SK-N-SH treated with all-trans-retinoic acid at 6 μM for 48 hours (cell line): ENCODE data around the gene FCER1G.
A peak's percentile ranks its signal among the peaks of the same experiment; 100 is the strongest.

Experiments
- ARNTL ChIP-seq: fragments of 450-650 bp; formaldehyde crosslinking; IDR thresholded peaks from 2 replicates; pipeline ENCODE4 v1.5.0; 2020; ENCODE audit warnings: low read depth, mild to moderate bottlenecking, moderate library complexity, borderline replicate concordance
- CREB5 ChIP-seq: fragments of 250-450 bp; sonication (Bioruptor Pico); IDR thresholded peaks from 2 replicates; pipeline ENCODE4 v1.5.1; 2020; ENCODE audit warnings: low read depth, mild to moderate bottlenecking, moderate library complexity
- CSDC2 ChIP-seq: fragments of 250-450 bp; sonication (Bioruptor Pico); IDR thresholded peaks from 2 replicates; pipeline ENCODE4 v1.5.0; 2020; ENCODE audit warnings: mild to moderate bottlenecking, moderate library complexity
- CSRNP3 ChIP-seq: fragments of 250-450 bp; sonication (Bioruptor Pico); IDR thresholded peaks from 2 replicates; pipeline ENCODE4 v1.5.1; 2021; ENCODE audit warnings: mild to moderate bottlenecking, moderate library complexity
- ESRRG ChIP-seq: fragments of 250-450 bp; sonication (Bioruptor Pico); IDR thresholded peaks from 2 replicates; pipeline ENCODE4 v1.6.1; 2021; ENCODE audit warnings: mild to moderate bottlenecking
- ISL1 ChIP-seq: fragments of 250-450 bp; sonication (Bioruptor Pico); IDR thresholded peaks from 2 replicates; pipeline ENCODE4 v2.1.2; 2022; ENCODE audit warnings: mild to moderate bottlenecking, moderate library complexity
- RARB ChIP-seq: fragments of 250-450 bp; sonication (Bioruptor Pico); IDR thresholded peaks from 2 replicates; pipeline ENCODE4 v1.8.0; 2021; ENCODE audit warnings: mild to moderate bottlenecking, moderate library complexity
- TSHZ2 ChIP-seq: fragments of 250-450 bp; sonication (Bioruptor Pico); IDR thresholded peaks from 2 replicates; pipeline ENCODE4 v1.5.0; 2020; ENCODE audit warnings: mild to moderate bottlenecking, moderate library complexity
- ZFP3 ChIP-seq: fragments of 250-450 bp; sonication (Bioruptor Pico); IDR thresholded peaks from 2 replicates; pipeline ENCODE4 v1.5.0; 2020; ENCODE audit warnings: mild to moderate bottlenecking, moderate library complexity
- ZFP30 ChIP-seq: fragments of 450-650 bp; formaldehyde crosslinking; IDR thresholded peaks from 2 replicates; pipeline ENCODE4 v1.5.0; 2022; ENCODE audit warnings: mild to moderate bottlenecking, moderate library complexity
- ZNF70 ChIP-seq: fragments of 450-650 bp; formaldehyde crosslinking; IDR thresholded peaks from 2 replicates; pipeline ENCODE4 v1.5.0; 2020; ENCODE audit warnings: mild to moderate bottlenecking, moderate library complexity
- TF ChIP-seq, protein P1 (sequence below): fragments of 250-450 bp; sonication (Bioruptor Pico); IDR thresholded peaks from 2 replicates; pipeline ENCODE4 v1.8.0; 2020; ENCODE audit warnings: mild to moderate bottlenecking, moderate library complexity, borderline replicate concordance
- TF ChIP-seq, protein P2 (sequence below): fragments of 250-450 bp; sonication (Bioruptor Pico); IDR thresholded peaks from 2 replicates; pipeline ENCODE4 v1.8.0; 2021; ENCODE audit warnings: low read depth, mild to moderate bottlenecking, moderate library complexity, borderline replicate concordance

- TF ChIP-seq, protein P1, sequence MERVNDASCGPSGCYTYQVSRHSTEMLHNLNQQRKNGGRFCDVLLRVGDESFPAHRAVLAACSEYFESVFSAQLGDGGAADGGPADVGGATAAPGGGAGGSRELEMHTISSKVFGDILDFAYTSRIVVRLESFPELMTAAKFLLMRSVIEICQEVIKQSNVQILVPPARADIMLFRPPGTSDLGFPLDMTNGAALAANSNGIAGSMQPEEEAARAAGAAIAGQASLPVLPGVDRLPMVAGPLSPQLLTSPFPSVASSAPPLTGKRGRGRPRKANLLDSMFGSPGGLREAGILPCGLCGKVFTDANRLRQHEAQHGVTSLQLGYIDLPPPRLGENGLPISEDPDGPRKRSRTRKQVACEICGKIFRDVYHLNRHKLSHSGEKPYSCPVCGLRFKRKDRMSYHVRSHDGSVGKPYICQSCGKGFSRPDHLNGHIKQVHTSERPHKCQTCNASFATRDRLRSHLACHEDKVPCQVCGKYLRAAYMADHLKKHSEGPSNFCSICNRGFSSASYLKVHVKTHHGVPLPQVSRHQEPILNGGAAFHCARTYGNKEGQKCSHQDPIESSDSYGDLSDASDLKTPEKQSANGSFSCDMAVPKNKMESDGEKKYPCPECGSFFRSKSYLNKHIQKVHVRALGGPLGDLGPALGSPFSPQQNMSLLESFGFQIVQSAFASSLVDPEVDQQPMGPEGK (CRISPR knock-in tag), result no peak
- TF ChIP-seq ZFP30 (CRISPR knock-in tag) (no peak), ARNTL (CRISPR knock-in tag) (no peak), ZNF70 (CRISPR knock-in tag) (no peak), TSHZ2 (CRISPR knock-in tag) (no peak), CSRNP3 (CRISPR knock-in tag) (no peak), CREB5 (no peak), CSDC2 (CRISPR knock-in tag) (no peak), ZFP3 (CRISPR knock-in tag) (no peak), ESRRG (CRISPR knock-in tag) (no peak), ISL1 (CRISPR knock-in tag) (no peak), RARB (CRISPR knock-in tag) (0 out of 2 replicates have a peak, but pooled peaks have one; percentile 6)
- TF ChIP-seq, protein P2, sequence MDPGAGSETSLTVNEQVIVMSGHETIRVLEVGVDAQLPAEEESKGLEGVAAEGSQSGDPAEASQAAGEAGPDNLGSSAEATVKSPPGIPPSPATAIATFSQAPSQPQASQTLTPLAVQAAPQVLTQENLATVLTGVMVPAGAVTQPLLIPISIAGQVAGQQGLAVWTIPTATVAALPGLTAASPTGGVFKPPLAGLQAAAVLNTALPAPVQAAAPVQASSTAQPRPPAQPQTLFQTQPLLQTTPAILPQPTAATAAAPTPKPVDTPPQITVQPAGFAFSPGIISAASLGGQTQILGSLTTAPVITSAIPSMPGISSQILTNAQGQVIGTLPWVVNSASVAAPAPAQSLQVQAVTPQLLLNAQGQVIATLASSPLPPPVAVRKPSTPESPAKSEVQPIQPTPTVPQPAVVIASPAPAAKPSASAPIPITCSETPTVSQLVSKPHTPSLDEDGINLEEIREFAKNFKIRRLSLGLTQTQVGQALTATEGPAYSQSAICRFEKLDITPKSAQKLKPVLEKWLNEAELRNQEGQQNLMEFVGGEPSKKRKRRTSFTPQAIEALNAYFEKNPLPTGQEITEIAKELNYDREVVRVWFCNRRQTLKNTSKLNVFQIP (CRISPR knock-in tag), result no peak
Measured at GRCh38 chr1:161225178-161225533, 10.1 kb downstream of the FCER1G start.
